ENCODE results near the gene TMEM167A.

DNA sequence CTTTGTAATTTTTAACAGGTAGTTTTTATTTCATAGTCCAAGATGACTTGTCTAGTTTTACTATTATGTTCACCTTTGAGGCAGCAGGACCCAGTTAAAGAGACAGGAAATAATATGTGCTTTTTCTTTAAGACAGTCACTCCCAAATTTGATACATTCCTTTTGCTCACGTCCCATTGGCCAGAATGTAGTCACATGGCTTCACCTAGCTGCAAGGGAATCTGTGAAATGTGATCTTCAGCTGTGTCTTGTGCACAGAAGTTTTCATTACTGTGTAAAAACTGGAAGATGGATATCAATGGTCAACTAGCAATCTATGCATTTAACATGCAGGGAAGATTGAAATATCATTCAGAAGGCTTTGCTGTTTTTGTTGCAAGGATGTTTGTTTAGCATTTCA lies 41.3 kb upstream of the TMEM167A start:
- TF ChIP-seq, protein P1, sequence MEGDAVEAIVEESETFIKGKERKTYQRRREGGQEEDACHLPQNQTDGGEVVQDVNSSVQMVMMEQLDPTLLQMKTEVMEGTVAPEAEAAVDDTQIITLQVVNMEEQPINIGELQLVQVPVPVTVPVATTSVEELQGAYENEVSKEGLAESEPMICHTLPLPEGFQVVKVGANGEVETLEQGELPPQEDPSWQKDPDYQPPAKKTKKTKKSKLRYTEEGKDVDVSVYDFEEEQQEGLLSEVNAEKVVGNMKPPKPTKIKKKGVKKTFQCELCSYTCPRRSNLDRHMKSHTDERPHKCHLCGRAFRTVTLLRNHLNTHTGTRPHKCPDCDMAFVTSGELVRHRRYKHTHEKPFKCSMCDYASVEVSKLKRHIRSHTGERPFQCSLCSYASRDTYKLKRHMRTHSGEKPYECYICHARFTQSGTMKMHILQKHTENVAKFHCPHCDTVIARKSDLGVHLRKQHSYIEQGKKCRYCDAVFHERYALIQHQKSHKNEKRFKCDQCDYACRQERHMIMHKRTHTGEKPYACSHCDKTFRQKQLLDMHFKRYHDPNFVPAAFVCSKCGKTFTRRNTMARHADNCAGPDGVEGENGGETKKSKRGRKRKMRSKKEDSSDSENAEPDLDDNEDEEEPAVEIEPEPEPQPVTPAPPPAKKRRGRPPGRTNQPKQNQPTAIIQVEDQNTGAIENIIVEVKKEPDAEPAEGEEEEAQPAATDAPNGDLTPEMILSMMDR (conservative IDR thresholded peaks at IDR 0.05; ENCODE audit: low read depth, low read length): no peak
- no peak for TF ChIP-seq POLR2A (IDR thresholded peaks at IDR 0.05; ENCODE audit: low read depth, low read length)
- TF ChIP-seq, protein P2, sequence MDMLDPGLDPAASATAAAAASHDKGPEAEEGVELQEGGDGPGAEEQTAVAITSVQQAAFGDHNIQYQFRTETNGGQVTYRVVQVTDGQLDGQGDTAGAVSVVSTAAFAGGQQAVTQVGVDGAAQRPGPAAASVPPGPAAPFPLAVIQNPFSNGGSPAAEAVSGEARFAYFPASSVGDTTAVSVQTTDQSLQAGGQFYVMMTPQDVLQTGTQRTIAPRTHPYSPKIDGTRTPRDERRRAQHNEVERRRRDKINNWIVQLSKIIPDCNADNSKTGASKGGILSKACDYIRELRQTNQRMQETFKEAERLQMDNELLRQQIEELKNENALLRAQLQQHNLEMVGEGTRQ (IDR thresholded peaks at IDR 0.05; ENCODE audit: low read depth, low read length): no peak
- TF ChIP-seq MXI1 (IDR thresholded peaks at IDR 0.05; ENCODE audit: borderline replicate concordance, low read depth, low read length): no peak
- TF ChIP-seq, protein P3, sequence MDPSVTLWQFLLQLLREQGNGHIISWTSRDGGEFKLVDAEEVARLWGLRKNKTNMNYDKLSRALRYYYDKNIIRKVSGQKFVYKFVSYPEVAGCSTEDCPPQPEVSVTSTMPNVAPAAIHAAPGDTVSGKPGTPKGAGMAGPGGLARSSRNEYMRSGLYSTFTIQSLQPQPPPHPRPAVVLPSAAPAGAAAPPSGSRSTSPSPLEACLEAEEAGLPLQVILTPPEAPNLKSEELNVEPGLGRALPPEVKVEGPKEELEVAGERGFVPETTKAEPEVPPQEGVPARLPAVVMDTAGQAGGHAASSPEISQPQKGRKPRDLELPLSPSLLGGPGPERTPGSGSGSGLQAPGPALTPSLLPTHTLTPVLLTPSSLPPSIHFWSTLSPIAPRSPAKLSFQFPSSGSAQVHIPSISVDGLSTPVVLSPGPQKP (IDR thresholded peaks at IDR 0.05; ENCODE audit: borderline replicate concordance, low read depth, low read length): no peak
- TF ChIP-seq RAD21 (IDR thresholded peaks at IDR 0.05; ENCODE audit: low read length): no peak
- TF ChIP-seq SMC3 (IDR thresholded peaks at IDR 0.05; ENCODE audit: low read depth, low read length): no peak
- TF ChIP-seq RFX5 (IDR thresholded peaks at IDR 0.05; ENCODE audit: low read depth, low read length): no peak
- no peak for TF ChIP-seq FOS (IDR thresholded peaks at IDR 0.05; ENCODE audit: low read depth, low read length)
- no peak for TF ChIP-seq BHLHE40 (IDR thresholded peaks at IDR 0.05; ENCODE audit: low read depth, low read length)
- TF ChIP-seq NFE2L2 (IDR thresholded peaks at IDR 0.05; ENCODE audit: low read depth, low read length): no peak
- no peak for TF ChIP-seq RCOR1 (IDR thresholded peaks at IDR 0.05; ENCODE audit: insufficient replicate concordance, low read length)
- no peak for TF ChIP-seq MAFK (IDR thresholded peaks at IDR 0.05; ENCODE audit: low read depth, low read length)

All from IMR-90 (cell line).